Psoas muscle (tissue), 8 donors: ENCODE data around the gene RSRC2. TPM values are rescaled to one million over a fixed set of nuclear protein-coding genes. Genes with fewer than 3 reads are reported as not detected.

ENCODE experiments used
- ATAC-seq, 4 donors: fragments of 200-7000 bp; cut with Tn5 transposase; one replicate each; pipeline ENCODE4 v1.9.1; 2020; ENCODE audit warnings: moderate library complexity in 3 of 4, mild to moderate bottlenecking in 2 of 4
- DNase-seq, 2 donors: peaks; one replicate each; pipeline ENCODE4 v3.0.0-alpha.2; 2020
- H3K27ac ChIP-seq: fragments of 200-600 bp; one replicate; pipeline ENCODE4 v1.8.0; 2022
- H3K27me3 ChIP-seq, 3 donors: fragments of 200-600 bp in 1 of 3; one replicate each; pipeline versions ENCODE4 v1.6.1 to v1.8.0; 2013 to 2022; ENCODE audit warnings: low read length in 2 of 3, mild to moderate bottlenecking in 2 of 3, moderate library complexity in 1 of 3; ENCODE audit not compliant: insufficient read depth in 3 of 3
- H3K36me3 ChIP-seq, 2 donors: fragments of 200-600 bp in 1 of 2; one replicate each; pipeline versions ENCODE4 v1.6.1 to v1.8.0; 2013 to 2022; ENCODE audit warnings: low read depth in 1 of 2, mild to moderate bottlenecking in 1 of 2, moderate library complexity in 1 of 2; ENCODE audit not compliant: insufficient read depth in 1 of 2
- H3K4me1 ChIP-seq: fragments of 200-600 bp; one replicate; pipeline ENCODE4 v1.8.0; 2022
- H3K4me3 ChIP-seq: fragments of 200-600 bp; one replicate; pipeline ENCODE4 v1.8.0; 2022; ENCODE audit warnings: mild to moderate bottlenecking
- H3K9me3 ChIP-seq: fragments of 200-600 bp; one replicate; pipeline ENCODE4 v1.8.0; 2022
- WGBS, 3 donors: extraction: QIAGEN DNeasy Blood & Tissue Kit; methylation state at CpG; one replicate each; pipeline versions ENCODE4 v1.1.6 to v1.1.7; 2013; 5-methylcytosine and 5-hydroxymethylcytosine counted together
- intact Hi-C, 2 donors: fragments of 100-400 bp; cut with DNase I; formaldehyde crosslinking; loops; one replicate each; pipeline versions ENCODE4 v1.11.0 to v1.14.2; 2022
- polyA plus RNA-seq, 3 donors: library from polyadenylated mRNA; stranded (reverse); fragments of 200-250 nt; gene quantifications; one replicate each; pipeline ENCODE4 v1.2.3, GENCODE V29; 2013
- total RNA-seq, 4 donors: library from RNA; stranded (reverse); fragmentation: NEBNext Ultra II Directional in 2 of 4; extraction: Animal tissue kit (Norgen Biotek cat#: 25700) in 2 of 4; gene quantifications; one replicate each; pipeline versions ENCODE4 v1.2.1 to v1.2.4, GENCODE V29; 2021 to 2023
- TF ChIP-seq, protein P1 (sequence below): fragments of 200-600 bp; IDR thresholded peaks from one replicate; pipeline ENCODE4 v1.8.0; 2022; ENCODE audit warnings: antibody characterized with exemption
- donor health status: healthy with polysubstance abuse.
- donor health status: DM: no; HTN: no; CAD: no; lungs with moderate emphysema.
- donor health status: Bipolar disorder and iron deficiency.
- donor health status: healthy.
- donor health status: DM: yes; HTN: yes; CAD: no.
- donor health status: DM: no; HTN: no; CAD: no.
- donor health status: DM: no; HTN: no; CAD: no.
- donor health status: DM: yes; HTN: yes; CAD: no.

RSRC2 gene
- total and polyA plus RNA-seq, 7 donors, result 44.0 to 83.4 (median 54.2) TPM

GRCh38 chr12:122528992-122529391 lies 2.3 kb upstream of the RSRC2 start:
- H3K27me3 ChIP-seq, result no peaks in the 10 kb centered on the region
- no peak overlapping the region for H3K27ac ChIP-seq
- H3K36me3 ChIP-seq, result peaks cover 0 to 14% of the 10 kb centered on the region in 2 donors
- TF ChIP-seq, protein P1, sequence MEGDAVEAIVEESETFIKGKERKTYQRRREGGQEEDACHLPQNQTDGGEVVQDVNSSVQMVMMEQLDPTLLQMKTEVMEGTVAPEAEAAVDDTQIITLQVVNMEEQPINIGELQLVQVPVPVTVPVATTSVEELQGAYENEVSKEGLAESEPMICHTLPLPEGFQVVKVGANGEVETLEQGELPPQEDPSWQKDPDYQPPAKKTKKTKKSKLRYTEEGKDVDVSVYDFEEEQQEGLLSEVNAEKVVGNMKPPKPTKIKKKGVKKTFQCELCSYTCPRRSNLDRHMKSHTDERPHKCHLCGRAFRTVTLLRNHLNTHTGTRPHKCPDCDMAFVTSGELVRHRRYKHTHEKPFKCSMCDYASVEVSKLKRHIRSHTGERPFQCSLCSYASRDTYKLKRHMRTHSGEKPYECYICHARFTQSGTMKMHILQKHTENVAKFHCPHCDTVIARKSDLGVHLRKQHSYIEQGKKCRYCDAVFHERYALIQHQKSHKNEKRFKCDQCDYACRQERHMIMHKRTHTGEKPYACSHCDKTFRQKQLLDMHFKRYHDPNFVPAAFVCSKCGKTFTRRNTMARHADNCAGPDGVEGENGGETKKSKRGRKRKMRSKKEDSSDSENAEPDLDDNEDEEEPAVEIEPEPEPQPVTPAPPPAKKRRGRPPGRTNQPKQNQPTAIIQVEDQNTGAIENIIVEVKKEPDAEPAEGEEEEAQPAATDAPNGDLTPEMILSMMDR, result no peak
- DNase-seq, result no peak
- no peaks in the 10 kb centered on the region for H3K9me3 ChIP-seq
- no peak overlapping the region for H3K4me3 ChIP-seq
- no peak for ATAC-seq
- H3K4me1 ChIP-seq, result peaks cover 27% of the 10 kb centered on the region
- 95 to 96% (median 96%) methylated on average over 6 of the region's 6 CpGs for WGBS, 3 donors
- intact Hi-C loops, result loop anchor here (5.0 to 10.0 kb wide), 2 partner anchors 226 to 703 kb away; partner anchors contain the start of genes DENR (in 1 of the 2), MPHOSPH9 (in 1 of the 2) and MTRFR (in 1 of the 2)

DNA sequence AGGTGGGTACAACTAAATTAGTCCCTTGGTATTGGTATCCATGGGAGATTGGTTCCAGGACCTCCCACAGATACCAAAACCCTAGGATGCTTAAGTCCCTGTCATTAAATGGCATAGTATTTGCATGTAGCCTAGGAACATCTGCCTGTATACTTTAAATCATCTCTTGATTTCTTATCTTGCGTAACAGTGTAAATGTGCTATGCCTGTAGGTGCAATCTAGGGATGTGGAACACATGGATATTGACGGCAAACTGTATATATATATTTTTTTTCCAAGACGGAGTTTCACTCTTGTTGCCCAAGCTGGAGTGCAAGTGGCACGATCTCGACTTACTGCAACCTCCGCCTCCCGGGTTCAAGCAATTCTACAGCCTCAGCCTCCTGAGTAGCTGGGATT lies 1.8 kb upstream of the RSRC2 start:
- H3K36me3 ChIP-seq, result peaks cover 0 to 18% of the 10 kb centered on the region in 2 donors
- H3K9me3 ChIP-seq, result no peaks in the 10 kb centered on the region
- ATAC-seq (no peak), DNase-seq (no peak)
- 92 to 96% (median 94%) methylated on average over 7 of the region's 7 CpGs for WGBS, 3 donors
- TF ChIP-seq, protein P1, result no peak
- intact Hi-C loops, result loop anchor here (5.0 to 10.0 kb wide), 2 partner anchors 226 to 704 kb away; partner anchors contain the start of genes DENR (in 1 of the 2), MPHOSPH9 (in 1 of the 2) and MTRFR (in 1 of the 2)
- no peaks in the 10 kb centered on the region for H3K27me3 ChIP-seq
- peaks cover 31% of the 10 kb centered on the region for H3K4me1 ChIP-seq
- no peak overlapping the region for H3K4me3 ChIP-seq
- H3K27ac ChIP-seq, result no peak overlapping the region

DNA sequence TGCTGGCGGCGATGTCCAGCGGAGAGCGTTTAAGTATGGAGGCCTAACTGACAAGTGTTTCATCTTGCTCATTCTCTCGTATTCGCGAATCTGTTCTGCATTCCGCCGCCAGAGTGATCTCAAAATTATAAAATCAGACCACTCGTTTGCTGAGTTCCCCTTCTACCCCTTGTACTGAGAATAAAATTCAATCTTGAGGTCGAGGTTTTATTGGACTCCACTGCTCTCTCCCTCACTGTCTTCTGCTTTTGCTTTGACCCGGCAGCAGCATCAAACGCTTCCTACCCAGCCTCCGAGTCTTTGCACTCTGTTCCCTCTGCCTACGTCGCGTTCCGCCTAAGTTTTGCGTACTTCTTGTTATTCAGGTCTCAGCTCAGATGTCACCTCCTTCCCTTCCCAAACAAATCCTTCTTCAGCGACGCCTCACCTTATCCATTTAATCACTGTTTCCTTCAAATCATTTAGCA lies 775 bp upstream of the RSRC2 start:
- peak overlapping the region; percentile 85 for H3K4me3 ChIP-seq
- H3K36me3 ChIP-seq, result peaks cover 0 to 23% of the 10 kb centered on the region in 2 donors
- 0 to 1% (median 0%) methylated on average over 21 of the region's 21 CpGs for WGBS, 3 donors
- no peak for DNase-seq
- intact Hi-C loops, result loop anchor here (2.0 to 10.0 kb wide), 3 partner anchors 225 to 705 kb away; partner anchors contain the start of genes DENR (in 2 of the 2), MPHOSPH9 (in 1 of the 2) and MTRFR (in 1 of the 2)
- H3K4me1 ChIP-seq, result peaks cover 42% of the 10 kb centered on the region
- H3K9me3 ChIP-seq, result no peaks in the 10 kb centered on the region
- no peaks in the 10 kb centered on the region for H3K27me3 ChIP-seq
- peak overlapping the region; percentile 46 for H3K27ac ChIP-seq
- TF ChIP-seq, protein P1, result no peak
- no peak for ATAC-seq

- H3K9me3 ChIP-seq, result no peaks in the 10 kb centered on the region
- no peak for DNase-seq
- H3K36me3 ChIP-seq, result peaks cover 0 to 57% of the 10 kb centered on the region in 2 donors
- WGBS, 3 donors, result 12 to 14% (median 13%) methylated on average over 8 of the region's 8 CpGs
- no peaks in the 10 kb centered on the region for H3K27me3 ChIP-seq
- no peak for ATAC-seq
- peaks cover 55% of the 10 kb centered on the region for H3K4me1 ChIP-seq
- intact Hi-C loops, result loop anchor here (2.0 to 10.0 kb wide), 2 partner anchors 231 to 259 kb away; partner anchors contain the start of gene DENR (in 1 of the 2)
- peak overlapping the region; percentile 85 for H3K4me3 ChIP-seq
- H3K27ac ChIP-seq, result peak overlapping the region; percentile 98
- TF ChIP-seq, protein P1, result no peak
Measured at GRCh38 chr12:122523846-122524718, 2.7 kb downstream of the RSRC2 start.
